ENCODE measurements around the gene OR4E1.

- no peak for TF ChIP-seq CTCF (IDR thresholded peaks at IDR 0.05; ENCODE audit: borderline replicate concordance, extremely low read depth, low read length, poor library complexity, severe bottlenecking)
- no peak for TF ChIP-seq EZH2 (IDR thresholded peaks at IDR 0.05; ENCODE audit: borderline replicate concordance, low read depth, low read length, severe bottlenecking)
Observed at GRCh38 chr14:21712036-21712435, 38.4 kb upstream of the OR4E1 start.
